Hematopoietic multipotent progenitor cell treated with erythropoietin and hydrocortisone succinate and interleukin-3 and kit ligand, for 6 days (in vitro differentiated cells): ENCODE measurements around the gene ERCC4.
A peak's percentile ranks its signal among the peaks of the same experiment; 100 is the strongest.
"Not testable (repeated sequence)": the region's sequence is repeated elsewhere in the genome, so short reads cannot be mapped to it uniquely, and the experiment has no call there.

ENCODE experiments used
- DNase-seq: peaks from one replicate; pipeline ENCODE4 v3.0.0-alpha.2; 2015

The ERCC4 gene

DNA sequence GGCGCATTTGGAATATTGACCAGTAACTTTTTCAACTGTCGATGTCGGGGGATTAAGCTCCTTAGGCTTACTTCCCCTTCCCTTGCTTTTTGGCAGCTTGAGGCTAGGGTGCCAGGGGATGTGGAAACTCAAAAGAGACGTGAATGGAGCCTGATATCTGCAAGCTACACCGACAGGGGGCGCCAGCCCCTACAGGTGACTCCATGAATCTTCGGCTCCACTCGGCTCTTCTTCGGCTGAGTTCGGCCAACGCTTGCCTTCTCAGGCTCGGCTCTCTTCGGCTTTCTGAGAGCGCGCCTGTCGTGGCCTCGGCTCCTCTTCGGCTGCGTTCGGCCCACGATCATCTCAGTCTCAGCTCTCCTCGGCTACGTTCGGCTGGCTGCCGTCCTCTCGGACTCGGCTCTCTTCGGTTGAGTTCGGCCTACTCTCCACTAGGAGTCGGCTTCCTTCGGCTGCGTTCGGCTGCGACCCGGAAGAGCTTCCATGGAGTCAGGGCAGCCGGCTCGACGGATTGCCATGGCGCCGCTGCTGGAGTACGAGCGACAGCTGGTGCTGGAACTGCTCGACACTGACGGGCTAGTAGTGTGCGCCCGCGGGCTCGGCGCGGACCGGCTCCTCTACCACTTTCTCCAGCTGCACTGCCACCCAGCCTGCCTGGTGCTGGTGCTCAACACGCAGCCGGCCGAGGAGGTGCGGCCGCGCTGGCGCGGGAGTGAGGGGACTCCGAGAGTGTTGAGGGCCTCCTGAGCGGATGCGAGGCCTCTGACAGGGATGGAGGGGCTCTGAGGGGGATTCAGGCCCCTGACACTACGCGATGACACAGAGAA, at the start of gene ERCC4:
Gene ERCC4 (plus strand): TSS at position 472 of the 827 bp plus-strand sequence. CDS start 12 bp downstream, at position 484.
- peak; percentile 100 for DNase-seq

DNA sequence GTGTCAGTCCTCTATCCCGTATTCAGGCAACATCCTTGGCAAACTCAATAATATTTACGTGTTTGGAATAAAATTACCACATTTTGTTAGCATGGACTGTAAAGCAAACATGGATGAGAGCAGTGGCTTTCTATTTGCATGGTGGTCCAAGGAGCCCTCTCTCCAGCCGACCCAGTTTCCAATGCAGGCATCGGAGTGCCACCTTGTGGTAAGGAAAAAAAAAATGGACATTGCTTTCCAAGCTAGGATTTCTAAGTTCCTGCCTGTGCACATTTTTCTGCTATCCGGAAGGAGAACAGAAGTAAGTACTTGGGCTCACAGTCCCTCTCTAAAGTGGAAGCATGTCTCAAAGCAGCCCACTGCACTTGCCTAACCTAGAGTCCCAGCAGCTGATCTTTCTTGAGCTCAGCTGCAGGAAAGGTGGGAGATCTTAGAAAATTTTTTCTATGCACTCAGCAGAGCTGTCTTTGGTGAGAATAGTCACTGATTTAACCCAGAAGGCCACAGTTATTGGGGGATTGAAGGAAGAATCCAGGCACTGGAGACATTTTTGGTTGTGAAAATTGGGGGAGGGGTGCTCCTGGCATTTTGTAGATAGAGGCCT, 46.0 kb upstream of the ERCC4 start:
- DNase-seq = peak; percentile 25

DNA sequence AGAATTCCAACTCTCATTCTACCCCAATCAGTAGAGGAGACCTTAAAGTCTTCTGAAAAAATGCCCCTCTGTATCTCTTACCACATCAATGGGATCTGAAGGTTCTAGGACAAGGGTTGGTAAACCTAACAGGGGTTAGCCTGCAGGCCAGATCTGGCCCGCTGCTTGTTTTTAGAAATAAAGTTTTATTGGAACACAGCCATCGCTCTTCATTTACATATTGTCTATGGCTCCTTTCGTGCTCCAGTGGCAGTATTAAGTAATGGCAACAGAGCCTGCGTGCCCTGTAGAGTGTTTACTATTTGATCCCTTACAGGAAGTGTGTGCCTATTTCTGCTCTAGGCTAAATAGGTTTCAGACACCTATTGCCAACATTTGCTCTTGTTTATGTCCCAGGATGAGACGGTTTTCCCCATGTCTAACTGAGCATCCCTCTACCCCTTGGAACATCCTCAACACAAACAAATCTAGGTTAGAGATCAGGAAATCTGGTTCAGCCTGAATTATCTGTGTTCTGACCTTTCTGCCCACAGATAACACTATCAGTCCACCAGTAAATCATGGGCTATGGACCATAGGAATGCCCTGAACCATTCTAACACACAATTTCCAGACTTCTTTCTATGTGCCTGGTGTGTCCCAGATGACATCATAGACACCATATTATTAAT, 44.2 kb upstream of the ERCC4 start:
- no peak for DNase-seq

DNA sequence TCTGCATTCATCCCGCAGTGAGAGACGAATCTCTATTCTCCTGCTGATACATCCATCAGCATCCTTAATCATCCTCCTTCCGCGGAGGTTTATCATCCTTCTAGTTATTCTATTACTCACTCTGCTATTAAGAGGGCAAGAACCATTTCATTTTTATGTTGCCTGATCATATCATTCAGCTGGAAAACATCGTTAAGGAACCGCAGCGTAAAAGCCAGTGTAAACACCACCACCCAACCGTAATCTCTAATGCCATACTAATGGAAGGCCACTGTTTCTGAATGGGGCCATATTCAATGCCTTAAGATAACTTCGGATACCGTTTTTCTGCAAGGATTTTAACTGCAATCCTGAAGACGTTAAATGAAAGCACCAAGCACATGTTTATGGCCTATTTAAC, 36.7 kb upstream of the ERCC4 start:
- no peak for DNase-seq

DNA sequence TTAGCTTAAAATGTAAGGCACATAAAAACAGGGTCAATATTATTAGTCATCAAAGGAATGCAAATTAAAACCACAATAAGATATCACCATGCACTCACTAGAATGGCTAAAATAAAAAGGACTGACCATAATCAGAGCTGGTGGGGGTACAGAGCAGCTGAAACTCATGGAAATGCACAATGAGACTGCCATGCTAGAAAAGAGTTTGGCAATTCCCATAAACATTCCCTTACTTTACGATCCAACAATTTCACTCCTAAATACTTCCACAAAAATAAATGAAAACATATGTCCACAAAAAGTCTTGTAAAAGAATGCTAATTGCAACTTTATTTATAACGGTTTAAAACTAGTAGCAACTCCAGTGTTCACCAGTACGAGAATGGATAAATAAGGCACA, 36.1 kb upstream of the ERCC4 start:
- no peak for DNase-seq

DNA sequence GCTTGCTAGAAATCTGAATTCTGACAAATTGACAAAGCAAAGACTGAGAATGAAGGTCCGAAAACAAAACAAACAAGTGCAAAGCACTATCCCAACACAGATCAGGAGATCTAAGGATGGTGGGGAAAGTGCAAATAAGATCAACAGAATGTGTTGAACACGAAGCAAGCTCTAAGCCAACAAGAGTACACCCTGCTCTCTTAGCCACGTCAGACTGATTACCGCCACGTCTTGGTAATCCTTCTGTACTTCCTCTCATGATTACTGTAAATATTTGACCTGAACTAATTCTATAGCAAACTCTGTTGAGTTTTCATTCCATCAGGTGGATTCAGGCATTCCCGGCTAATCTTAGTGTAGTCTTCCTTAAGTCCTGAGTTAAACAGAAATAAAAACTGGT, 34.3 kb upstream of the ERCC4 start:
- no peak for DNase-seq

DNA sequence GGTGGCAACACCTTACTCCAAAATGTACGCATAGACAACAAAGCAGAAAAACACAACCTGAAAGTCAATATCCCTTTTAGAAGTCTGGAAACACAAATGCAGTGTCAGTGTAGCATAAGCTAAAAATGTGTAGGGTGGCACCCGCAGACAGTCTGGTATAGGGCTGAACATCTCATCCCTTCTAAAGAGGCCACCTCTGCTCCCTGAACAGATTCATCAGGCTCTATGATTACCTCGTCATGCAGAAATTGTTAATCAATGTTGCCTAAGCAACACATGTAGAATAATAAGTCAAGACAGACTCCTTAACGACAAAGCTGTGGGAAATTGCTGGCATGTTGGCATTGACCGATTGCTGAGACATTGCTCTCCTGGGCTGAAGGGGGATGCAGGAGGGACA, 33.3 kb upstream of the ERCC4 start:
- no peak for DNase-seq

DNA sequence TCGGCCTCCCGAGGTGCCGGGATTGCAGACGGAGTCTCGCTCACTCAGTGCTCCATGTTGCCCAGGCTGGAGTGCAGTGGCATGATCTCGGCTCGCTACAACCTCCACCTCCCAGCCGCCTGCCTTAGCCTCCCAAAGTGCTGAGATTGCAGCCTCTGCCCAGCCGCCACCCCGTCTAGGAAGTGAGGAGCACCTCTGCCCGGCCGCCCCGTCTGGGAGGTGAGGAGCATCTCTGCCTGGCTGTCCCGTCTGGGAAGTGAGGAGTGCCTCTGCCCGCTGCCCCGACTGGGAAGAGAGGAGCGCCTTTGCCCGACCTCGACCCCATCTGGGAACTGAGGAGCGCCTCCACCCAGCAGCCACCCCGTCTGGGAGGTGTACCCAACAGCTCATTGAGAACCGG, 30.6 kb upstream of the ERCC4 start:
- not testable (repeated sequence) for DNase-seq

DNA sequence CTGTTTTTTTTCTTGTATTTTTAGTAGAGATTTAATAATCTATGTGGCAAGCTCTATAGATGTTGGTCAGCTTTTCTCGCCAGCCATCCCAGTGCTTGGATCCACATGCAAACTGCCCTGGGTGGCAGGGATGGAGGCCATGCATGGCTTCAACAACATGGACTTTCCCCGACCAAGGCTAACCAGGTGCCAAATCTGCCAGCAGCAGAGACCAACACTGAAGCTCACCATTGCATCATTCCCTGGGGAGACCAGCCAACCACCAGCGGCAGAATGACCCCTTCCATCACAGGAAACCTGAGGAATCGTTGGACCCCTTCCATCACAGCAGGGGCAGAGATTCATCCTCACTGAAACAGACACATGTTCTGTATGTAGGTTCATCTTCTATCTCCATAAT, 27.7 kb upstream of the ERCC4 start:
- no peak for DNase-seq

DNA sequence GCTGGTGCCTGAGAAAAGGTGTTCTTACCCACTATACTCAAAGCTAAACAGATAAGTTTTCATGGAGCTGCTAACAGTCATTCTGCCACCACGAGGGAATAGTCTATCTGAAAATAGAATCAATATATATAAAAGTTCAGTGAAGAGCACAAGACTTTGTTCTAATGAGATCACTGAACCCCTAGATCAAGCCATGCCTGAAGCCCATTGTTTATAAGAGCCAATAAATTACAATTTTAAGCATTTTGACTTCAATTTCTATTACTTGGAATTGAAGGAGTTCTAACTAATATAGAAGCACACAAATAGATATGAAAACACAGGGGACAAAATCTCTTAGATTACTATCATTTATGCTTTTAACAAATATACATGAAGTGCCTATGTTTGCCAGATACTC, 24.4 kb upstream of the ERCC4 start:
- DNase-seq = no peak

DNA sequence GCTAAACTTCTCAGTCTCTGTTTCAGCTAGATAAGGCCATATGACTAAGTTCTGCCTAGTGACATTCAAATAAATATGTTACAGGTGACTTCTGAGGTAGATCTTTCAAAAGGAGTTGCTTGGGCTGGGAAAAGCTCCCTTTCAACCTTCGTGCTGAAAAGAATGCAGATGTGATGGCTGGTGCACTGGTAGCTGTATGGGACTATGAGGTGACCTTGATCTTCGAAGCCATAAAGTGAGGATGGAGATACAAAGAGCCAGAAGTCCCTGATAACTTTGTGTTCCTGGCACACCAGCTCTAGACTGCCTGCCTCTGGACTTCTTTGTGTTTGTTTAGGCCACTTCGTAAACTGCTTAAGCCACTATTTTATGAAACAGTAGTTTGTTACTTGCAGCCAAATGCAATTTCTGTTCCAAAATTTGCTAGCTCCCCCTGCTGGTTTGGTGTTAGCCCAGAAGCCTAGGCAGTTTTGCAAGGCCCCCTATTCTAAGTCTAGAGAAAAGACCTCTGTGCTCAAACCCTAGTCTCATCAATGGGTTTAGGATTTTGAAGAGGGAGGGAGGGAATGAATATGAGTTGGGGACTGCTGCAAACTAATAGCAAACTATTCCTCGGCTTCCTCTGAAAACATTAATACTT, 23.3 kb upstream of the ERCC4 start:
- no peak for DNase-seq

DNA sequence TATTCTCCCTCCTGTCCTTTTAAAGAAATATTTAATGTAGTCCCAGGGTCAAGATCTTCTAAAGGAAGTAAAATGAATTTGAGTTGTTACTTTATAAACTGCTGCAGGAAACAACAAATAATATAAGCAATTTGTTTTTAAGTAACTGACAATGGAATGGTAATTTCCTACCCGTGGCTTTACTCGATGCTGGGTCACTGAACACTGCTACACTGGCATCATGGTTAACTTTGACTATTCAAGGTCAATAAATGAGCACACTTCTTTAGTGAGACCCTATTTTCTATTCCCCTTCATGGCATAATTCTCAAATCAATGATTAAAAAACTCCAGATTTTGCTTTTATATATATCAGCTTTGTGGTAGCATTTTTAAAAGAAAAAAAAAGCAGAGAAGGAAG, 22.1 kb upstream of the ERCC4 start:
- DNase-seq = no peak

DNA sequence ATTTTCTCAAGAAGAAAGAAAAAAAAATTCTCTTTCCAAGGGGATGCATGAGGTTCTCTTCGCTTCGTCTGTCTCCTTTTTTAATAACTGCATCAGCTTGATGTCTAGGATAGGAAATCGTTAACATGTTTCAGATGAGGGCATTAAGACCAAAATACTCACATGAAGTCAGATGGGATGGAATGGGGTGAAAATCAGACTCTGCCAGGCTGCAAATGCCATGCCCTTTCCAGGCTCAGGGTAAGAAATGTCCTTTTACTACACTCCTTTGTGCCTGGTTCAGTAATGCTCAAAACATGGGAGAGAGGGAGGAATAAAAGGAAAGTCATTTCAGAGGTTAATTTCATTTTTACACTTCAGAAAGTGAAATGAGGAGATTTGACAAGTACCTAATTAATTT, 21.7 kb upstream of the ERCC4 start:
- DNase-seq = no peak

DNA sequence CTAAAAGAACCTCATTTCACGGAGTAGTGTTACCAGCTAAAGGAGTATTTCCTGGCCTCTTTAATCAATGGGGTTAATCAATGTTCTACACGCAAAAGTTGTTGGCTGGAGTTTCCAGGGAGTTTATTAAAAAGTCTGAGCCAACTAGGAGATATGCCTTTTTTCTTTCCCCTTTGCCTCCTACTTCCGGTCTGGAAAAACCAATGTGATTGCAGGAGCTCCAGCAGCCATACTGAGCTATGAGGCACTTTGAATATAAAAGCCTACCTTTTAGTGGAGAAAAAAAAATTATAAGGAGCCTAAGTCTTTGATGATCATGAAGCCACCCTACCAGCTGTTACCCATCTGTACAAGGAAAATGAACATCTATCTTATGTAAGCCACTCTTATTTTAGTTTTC, 17.9 kb upstream of the ERCC4 start:
- no peak for DNase-seq

DNA sequence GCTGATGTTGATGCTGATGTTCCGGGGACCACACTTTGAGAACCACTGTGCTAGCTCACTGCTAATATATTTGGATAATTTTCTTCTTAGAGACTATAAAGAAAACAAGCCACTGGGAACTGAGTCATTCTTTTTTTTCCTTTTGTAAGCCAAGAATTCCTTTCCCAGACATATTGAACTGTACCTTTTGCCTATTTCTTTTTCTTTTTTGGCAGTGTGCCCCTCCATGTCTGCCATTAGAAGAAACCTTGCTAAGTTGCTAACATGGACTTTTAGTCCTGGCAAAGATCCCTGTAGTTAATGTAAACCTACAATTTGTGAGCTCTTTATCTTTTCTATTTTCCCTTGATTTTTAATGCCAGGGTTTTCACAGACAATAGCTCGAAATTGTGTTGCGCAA, 17.3 kb upstream of the ERCC4 start:
- DNase-seq = no peak

DNA sequence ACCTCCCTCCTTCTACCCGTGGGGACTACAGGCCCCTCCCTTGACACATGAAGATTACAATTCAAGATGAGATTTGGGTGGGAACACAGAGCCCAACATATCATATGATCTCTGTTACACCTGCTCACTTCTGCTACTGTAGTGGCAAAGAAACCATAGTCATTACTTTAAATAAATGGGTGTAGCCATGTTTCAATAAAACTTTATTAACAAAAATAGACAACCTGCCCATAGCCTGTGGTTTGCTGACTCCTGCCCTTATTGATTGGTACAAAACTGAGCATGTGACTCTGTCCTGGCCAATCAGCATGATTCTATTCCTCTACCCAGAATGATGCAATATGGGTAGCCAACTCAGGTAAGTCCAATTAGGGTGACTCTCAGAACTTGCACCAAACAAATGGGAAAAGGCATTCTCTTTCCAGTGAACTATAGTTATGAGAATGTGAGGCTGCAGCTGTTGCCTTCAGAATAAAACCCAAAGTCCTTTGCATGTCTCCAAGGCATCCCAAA, 15.7 kb upstream of the ERCC4 start:
- no peak for DNase-seq

DNA sequence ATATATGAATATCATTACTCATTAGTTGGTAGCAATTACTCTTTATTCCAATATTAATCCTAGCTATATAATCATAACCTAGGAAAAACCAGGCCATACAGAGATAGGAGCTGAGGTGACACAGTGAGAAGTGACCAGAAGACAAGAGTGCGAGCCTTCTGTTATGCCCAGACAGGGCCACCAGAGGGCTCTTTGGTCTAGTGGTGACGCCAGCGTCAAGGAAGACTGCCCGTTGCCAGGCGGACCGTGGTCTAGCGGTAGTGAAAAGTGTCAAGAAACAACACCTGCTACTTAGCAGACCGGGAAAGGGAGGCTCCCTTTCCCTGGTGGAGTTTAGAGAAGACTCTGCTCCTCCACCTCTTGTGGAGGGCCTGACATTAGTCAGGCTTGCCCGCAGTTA, 15.1 kb upstream of the ERCC4 start:
- DNase-seq = peak; percentile 51

DNA sequence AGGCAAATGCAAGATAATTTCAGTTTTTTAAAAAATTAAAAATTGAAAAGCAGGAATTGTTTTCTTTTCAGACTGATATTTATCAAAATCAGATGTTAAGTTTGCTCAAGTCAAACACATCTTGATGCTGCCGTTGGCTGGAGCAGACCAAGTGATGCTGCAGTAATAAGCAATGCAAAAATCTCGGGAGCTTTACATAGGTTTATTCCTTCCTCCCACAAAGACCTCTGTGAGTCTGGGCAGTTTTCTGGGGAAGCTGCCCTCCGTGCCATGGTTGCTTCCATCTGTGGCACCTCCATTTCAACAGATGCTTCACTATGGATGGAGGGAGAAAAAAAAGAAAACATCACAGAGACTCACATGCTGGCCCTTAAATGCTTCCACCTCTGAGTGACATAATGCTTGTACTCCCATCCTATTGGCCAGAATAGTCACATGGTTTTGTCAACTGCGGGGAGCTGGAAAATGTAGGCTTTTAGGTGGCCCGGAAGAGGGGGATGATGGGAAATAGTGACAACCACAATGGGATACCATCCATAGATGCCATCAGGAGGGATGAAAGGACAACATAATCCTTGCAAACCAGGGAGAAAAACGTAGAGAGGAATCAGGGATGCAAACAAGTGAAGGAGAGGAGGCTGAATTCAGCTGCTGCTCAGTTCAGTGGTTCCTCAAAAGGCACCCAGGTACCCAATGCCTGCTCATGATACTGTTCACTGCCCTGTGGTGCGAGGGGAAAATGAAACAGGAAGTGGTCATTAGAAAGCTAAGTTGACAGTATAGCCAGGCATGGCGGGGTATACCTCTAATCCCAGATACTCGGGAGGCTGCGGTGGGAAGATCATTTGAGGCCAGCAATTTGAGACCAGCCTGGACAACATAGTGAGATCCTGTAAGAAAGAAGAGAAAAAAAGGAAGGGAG, 13.5 kb upstream of the ERCC4 start:
- DNase-seq = no peak

DNA sequence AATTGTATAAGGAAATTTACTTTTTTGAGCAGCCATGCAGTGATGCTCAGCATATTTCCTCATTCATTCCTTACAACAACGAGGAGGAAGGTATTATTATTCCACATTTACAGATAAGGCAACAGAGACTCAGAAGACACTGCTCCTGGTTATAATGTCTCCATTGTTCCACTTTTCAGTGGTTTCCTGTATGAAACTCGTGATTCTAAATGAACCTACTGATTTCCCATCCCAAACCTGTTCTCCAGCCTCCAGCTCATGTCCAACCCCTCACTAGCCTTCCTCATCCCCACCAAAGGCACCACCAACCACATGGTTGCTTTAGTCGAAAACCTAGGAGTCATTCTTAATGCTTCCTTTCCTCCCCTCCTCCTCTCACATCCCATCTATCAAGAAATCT, 12.5 kb upstream of the ERCC4 start:
- no peak for DNase-seq

DNA sequence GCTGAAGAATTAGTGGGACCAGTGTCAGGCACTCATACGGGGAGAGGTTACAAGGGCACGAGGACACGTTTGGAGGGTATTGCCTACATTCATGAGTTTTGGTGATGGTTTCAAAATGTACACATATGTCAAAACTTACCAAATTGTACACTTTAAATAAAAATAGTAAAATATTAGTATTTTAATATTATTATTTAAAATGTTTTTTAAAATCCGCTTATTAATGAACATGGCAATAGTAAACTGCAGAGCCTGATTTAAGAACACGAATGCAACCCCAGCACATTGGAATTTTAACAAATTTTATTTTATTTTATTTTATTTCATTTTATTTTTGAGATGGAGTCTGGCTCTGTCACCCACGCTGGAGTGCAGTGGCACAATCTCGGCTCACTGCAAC, 10.9 kb upstream of the ERCC4 start:
- no peak for DNase-seq

DNA sequence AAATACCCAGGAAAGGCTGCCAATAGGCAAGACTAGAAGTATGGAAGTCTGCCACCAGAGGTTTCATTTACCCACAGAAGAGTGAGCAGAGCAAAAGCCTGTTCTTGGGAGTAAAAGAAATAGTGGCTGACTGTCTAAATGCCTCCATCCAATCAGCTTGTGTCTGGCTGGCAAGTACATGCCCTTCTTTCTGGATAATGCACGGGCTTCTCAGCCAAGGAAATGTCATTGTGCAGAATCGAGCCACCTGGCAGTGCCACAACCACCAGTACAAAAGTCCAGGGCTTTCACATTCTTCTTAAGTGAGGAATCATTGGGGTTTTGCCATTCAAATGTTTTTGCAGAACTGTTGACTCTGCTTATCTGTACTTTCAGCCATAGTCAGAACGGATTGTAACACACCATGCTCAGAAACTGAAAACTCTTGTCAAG, 10.1 kb upstream of the ERCC4 start:
- no peak for DNase-seq

DNA sequence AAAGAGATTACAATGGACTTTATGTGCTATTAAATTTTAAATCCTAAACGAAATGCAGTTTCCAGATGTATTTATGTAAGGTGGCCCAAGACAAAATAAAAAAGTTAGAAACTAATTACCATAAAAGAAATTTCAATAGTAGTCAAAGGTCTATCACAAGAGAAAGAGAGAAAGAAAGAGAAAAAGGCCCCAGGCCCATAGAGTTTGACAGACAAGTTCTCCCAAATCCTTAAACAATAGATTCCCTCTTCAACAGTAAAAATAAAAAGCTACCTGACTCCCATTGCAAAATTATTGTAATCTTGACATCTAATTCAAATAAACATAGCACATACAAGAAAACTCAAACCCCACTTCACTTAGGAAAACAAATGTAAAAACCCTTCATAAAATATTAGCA, 8.6 kb upstream of the ERCC4 start:
- no peak for DNase-seq
